Fibroblast of skin of left biceps (primary cell): ENCODE measurements around the gene C19orf38.
A peak's percentile ranks its signal among the peaks of the same experiment; 100 is the strongest.
"Not testable (repeated sequence)": the region's sequence is repeated elsewhere in the genome, so short reads cannot be mapped to it uniquely, and the experiment has no call there.

ENCODE experiments used
- DNase-seq, 2 experiments: peaks; one replicate each; pipeline ENCODE4 v3.0.0-alpha.2; 2013; ENCODE audit warnings: low read depth in 2 of 2

C19orf38 gene

DNA sequence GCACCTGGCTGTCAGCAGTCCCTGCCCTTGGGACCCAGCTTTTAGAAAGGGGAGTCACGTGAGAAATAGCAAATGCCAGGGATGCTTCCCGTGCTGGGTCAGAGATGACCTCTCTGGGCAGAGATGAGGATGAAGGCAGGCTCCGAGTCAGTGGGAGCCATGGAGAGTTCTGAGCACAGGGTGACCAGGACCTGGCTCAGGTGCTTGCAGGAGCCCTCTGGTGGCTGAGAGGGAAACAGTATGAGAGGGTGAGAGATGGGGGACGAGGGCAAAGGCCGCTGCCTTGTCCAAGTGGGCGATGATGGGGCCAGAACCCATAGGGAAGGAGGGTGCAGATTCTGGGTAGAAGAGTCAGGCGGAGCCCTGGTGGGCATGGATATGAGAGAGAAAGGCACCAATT, 28.0 kb upstream of the C19orf38 start:
- DNase-seq, result no peak

DNA sequence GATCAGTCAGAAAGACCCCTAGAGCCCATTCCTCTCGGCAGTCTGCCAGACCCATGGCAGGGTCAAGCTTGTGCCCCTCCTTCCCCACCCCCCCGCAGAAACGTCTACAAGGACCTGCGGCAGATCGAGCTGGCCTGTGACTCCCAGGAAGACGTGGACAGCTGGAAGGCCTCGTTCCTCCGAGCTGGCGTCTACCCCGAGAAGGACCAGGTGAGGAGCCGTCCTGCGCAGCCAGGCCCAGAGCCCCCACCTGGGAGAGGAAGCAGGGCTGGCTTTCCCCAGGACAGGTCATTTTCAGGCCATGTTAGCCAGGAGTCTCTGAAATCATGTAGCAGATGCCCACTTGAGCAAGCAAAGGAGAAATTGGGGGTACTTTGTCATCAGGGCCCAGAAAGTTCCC, 24.5 kb upstream of the C19orf38 start:
- no peak for DNase-seq

DNA sequence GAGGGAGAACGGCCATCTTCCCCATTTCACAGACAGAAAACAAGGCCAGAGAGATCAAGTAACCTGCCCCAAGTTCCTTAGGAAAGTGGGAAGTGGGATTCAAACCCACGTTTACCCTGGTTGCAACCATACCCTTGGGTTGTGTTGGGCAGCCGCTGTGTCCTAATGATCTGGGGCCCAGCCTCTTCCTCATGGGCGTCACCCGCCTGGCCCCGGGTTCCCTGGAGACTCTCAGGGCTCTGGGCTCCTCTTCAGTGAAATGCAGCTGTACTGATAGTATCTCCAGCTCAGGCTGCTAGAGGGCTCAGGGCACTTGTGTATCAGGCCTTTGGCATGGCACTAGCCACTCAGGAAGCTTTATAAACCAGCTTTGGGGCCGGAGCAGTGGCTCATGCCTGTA, 22.0 kb upstream of the C19orf38 start:
- DNase-seq, result no peak

DNA sequence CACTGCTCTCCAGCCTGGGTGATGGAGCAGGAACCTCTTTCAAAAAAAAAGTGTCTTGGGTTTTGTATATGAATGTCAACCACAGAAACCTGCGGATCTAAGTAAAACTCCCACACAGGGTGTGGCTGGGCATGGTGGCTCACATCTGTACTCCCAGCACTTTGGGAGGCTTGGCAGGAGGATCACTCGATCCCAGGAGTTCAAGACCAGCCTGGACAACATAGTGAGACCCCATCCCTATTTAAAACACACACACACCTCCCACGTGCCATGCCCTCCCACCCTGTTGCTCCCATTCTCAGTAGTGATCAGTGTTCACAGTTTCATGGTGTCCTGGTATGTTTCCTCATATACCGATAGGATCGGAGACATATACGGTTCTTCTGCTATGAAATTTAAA, 21.4 kb upstream of the C19orf38 start:
- DNase-seq, result no peak

- no peak for DNase-seq
These were observed 19.0 kb upstream of the C19orf38 start for GRCh38 chr19:10828981-10829821.

- no peak for DNase-seq
These were observed 18.2 kb upstream of the C19orf38 start for GRCh38 chr19:10829967-10830366.

- no peak for DNase-seq
These were observed 17.8 kb upstream of the C19orf38 start for GRCh38 chr19:10830370-10830769.

DNA sequence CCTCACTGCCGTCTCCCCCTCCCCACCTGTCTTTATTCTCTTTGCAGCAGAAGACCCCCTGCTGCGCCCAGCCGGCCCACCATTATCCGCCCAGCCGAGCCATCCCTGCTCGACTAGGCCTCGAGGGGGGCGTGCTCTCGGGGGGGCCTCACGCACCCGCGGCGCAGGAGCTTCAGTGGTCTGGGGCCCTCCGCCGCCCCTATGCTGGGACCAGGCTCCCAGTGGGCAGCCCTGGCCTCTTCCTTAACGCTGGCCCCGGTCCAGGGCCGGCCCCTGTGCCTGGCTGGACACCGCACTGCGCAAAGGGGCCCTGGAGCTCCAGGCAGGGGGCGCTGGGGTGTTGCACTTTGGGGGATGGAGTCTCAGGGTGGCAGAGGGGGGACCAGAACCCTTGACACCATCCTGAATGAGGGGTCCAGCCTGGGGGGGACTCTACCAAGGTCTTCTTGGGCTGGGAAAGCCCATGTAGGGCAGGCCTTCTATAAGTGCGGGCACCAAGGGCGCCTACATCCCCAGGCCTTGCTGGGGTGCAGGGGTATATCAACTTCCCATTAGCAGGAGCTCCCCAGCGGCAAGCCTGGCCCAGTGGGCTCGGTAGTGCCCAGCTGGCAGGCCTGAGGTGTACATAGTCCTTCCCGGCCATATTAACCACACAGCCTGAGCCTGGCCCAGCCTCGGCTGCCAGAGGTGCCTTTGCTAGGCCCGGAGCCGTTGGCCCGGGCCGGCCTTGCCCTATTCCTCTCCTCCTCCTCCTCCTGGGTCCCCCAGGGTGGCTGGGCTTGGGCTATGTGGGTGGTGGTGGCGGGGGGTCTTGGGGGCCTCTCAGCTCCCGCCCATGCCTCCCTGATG, 17.1 kb upstream of the C19orf38 start:
- no peak for DNase-seq

- DNase-seq, result no peak
These were observed 16.0 kb upstream of the C19orf38 start for GRCh38 chr19:10831987-10832938.

DNA sequence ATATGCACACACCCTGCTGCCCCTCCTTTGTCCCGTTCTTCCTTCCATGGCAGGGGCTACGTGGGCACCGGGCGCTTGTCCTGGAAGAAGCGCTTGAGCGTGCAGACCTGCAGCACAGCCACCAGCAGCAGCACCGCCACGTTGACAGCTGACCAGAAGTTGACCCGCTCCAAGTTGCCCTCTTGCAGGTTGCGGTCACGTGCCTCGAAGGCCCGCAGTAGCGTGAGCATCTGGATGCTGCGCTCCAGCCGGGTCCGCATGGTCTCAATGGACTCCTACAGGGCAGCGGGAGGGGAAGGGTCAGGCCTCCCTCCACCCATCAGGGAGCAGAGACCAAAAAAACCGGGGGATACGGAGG, 15.3 kb upstream of the C19orf38 start:
- DNase-seq, result no peak

DNA sequence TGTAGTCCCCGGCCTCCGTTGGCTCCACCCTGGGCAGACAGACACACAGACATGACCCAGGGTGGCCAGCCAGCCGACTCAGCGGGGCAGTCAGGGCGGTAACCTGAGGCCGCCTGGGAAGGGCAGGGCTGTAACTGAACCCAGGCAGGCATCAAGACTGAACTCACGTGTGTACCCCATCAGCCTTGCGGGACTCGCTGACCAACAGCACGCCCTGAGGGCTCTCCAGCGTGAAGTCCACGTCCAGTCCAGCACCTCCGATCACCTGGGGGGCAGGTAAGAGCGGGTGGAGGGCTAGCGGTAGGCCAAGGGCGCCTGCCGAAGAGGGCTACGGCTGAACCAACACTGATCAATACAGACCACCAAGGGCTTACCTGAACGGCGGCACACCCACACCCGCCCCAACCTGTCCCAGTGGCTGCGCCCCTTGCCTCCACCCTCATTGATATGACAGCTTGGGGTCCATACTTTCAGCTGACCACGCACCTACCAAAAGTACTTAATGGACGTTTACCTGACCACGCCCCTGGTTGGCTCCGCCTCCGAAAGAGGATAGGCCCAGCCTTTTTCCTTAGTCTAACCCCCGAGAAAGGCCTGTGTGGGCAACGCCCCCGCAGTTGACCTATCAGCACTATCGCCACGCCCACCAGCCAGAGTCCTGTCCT, 13.0 kb upstream of the C19orf38 start:
- DNase-seq, result no peak

GRCh38 chr19:10835754-10836478, 12.3 kb upstream of the C19orf38 start, which contains the start of gene TMED1:
Gene TMED1 (minus strand): TSS chr19:10836212. CDS start chr19:10836191, 21 bp downstream.
- DNase-seq, result peak; percentile 97 to 98

DNA sequence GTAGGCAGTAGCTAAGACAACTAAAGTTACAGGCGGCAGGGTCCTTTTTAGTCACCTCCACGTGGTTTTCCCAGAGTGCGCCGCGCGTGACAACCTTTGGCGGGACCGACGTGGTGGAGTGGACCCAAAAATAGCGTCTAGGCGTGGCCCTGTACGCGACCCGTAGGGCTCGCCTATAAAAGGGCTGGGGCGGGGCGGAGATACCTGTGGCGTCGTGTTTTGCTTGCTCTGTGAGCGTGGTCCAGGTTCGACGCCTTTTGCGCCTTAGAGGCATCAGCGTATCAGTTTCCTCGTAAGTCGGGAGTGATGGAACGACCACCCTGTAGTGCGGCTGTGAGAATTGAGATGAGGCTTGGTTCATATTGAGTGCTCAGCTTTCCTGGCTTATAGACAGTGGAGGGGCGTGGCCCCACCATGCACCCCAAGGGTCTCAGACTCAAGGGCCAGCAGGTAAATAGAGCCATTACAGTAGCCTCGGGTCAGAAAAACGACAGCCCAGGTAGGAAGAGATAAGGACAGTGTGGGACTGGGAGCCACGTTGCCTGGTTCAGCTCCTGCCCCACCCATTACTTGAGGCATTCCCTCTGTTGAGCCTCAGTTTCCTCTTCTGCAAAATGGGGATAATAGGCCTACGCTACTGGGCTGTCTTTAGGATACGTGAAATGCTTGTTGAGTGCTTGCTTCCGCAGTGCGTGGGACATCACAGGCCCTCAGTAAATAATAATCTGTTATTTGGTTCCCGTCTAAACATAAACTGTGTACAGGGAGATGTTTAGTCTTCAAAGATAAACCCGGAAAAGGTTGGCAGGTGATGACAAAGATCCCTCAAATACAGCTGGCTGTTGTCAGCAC, 11.5 kb upstream of the C19orf38 start:
- no peak for DNase-seq

GRCh38 chr19:10837649-10838048, 10.6 kb upstream of the C19orf38 start:
- not testable (repeated sequence) for DNase-seq

DNA sequence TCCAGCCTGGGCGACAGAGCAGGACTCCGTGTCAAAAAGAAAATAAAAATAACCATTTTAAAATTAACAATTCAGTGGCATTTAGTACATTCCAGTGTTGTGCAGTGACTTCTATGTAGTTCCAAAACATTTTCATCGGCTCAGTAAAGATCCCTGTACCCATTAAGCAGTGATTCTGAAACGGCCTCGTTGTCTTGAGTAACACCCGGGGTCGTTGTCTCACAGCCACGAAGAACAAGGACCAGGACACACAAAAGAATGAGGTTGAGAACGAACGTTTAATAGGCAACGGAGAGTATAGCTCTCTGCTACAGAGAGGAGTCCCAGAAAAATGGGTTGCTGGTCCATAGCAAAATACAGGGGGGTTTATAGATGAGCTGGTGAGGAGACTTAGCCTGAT, 9.8 kb upstream of the C19orf38 start:
- DNase-seq, result no peak

GRCh38 chr19:10839114-10840050, 8.8 kb upstream of the C19orf38 start:
- DNase-seq, result no peak

GRCh38 chr19:10842788-10843187, 5.4 kb upstream of the C19orf38 start:
- DNase-seq, result no peak

GRCh38 chr19:10846500-10847202, 1.6 kb upstream of the C19orf38 start:
- DNase-seq, result no peak
